GM18502 (cell line): ENCODE measurements around the gene SLFN12L.
"Not testable (repeated sequence)": the region's sequence is repeated elsewhere in the genome, so short reads cannot be mapped to it uniquely, and the experiment has no call there.

Experiments
- ATAC-seq: cut with Tn5 transposase; IDR thresholded peaks from one replicate; pipeline ENCODE4 v1.9.1; 2021; ENCODE audit warnings: mild to moderate bottlenecking; ENCODE audit not compliant: unreplicated experiment, poor library complexity

SLFN12L gene

DNA sequence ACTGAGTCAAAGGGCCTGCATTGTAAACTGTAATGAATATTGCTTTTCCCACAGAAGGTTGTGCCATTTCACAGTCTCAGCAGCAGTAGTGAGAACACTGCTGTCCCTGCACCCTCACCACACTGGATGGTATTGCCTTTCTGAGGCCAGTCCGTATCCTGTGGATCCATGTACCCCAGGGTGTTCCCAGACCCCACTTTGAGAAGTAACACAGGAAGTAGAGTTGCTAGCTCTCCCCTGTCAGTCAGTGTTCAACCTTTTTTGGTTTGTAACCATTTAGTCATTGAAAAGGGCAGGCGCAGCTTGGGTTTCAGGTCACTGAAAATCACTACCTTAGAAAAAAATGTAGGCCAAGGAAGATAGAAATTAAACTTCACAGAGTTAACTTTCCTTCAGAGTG lies 37.9 kb downstream of the SLFN12L start:
- no peak for ATAC-seq

DNA sequence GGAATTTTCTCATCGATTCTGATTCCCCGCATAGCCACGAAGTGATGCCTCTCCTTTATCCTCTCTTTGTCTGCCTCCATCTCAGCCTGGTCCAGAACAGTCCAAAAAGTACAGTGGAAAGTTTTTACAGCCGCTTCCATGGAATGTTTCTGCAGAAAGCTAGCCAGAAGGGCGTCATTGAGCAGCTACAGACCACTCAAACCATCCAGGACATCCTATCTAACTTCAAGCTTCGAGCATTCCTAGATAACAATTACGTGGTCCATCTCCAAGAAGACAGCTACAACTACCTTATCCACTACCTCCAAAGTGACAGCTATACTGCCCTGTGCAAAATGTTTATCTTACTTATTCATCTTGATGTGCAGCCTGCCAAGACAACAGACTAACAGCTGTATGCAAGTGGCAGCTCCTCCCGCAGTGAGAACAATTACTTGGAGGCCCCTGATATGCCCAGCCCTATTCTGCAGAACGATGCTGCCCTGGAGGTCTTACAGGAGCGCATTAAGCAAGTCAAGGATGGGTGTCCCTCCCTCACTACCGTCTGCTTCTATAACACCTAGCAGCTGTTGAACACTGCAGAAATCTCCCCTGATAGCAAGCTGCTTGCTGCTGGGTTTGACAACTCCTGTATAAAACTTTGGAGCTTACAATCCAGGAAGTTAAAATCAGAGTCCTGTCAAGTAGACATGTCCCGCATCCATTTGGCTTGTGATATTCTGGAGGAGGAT lies 38.9 kb downstream of the SLFN12L start:
- ATAC-seq: no peak

DNA sequence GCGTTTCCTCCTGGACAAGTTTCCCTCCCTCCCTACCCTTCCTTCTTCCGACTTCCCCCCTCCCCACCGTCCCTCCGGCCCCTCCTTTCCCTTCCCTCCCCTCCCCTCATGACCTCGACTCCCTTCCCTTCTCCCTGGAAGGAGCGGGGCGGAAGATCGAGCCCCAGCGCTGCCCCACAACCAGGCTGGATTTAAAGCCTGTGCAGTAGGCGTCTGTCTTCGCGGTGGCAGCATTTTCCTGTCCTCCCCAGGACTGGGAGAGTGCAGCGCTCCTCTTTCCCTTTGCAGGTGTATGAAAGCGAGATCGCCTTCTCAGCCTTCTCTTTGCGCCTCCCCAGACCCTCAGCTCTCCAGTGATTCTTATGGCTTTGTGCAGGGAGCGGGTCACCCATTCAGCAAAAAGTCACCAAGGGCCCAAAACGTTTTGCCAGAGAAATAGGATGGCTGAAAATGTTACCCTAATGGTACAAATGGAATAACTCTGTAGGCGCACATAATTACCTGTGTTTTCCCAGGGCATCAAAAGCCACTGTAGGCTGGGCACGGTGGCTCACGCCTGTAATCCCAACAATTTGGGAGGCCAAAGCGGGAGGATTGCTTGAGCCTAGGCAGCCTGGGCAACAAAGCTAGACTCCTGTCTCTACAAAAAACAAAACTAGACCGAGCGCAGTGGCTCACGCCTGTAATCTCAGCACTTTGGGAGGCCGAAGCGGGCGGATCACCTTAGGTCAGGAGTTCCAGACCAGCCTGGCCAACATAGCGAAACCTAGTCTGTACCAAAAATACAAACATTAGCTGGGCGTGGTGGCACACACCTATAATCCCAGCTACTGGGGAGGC lies 40.8 kb downstream of the SLFN12L start:
- no peak for ATAC-seq

DNA sequence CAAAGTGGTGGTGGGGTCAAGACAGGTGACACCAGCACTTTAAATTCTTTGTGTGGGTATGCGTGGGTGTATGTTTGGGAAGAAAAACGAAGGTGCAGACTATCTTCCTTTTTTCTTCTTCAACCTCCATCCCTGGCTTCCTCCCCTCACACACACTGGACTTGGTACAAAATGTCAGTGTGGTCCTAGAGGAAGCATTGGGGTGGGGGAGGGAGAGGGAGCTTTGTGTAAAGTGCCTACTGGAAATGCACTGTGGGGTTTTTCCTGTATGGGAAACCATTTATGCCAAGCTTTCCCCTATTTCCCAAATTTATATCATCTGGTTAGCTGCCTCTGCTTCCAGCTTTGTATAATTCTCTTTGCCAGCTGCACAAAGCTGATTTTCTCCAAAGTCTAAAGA lies 44.4 kb downstream of the SLFN12L start:
- ATAC-seq: no peak

DNA sequence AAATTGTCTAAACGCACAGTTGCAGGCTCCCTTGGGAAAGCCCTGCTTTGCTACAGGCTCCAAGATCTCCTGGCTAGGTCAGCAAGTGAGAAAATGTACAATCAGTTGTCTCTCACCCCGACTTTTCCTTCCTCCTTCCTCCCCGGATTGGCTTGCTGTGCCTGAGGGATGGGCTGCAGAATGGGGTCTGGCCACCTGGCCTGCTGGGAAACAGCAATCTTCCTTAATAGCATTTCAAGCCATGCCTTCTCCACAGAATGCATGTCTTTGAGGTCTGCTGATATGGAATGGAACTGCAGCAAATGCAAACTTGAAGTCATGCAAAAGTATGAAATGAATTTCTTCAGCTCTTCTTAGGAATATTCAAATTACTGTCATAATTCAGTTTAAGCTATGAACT lies 46.1 kb downstream of the SLFN12L start:
- no peak for ATAC-seq

DNA sequence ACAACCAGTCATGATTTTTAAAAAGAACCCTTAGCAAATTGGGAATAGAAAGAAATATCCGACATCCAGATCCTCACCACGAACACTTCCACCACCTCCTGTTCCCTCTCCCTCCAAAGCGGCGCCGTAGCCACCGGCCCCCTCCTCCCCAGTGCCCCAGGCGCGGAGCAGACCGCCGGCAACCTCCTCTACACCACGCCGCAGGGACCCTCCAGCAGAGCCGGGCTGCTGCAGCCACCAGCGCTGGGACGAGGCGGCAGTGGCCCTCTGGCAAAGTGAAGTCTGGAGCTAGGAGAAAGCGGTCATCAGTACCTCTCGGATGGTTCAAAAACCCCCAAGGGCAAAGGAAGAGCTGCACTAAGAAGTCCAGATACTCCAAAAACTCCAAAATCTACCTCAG lies 47.5 kb downstream of the SLFN12L start:
- ATAC-seq: no peak

DNA sequence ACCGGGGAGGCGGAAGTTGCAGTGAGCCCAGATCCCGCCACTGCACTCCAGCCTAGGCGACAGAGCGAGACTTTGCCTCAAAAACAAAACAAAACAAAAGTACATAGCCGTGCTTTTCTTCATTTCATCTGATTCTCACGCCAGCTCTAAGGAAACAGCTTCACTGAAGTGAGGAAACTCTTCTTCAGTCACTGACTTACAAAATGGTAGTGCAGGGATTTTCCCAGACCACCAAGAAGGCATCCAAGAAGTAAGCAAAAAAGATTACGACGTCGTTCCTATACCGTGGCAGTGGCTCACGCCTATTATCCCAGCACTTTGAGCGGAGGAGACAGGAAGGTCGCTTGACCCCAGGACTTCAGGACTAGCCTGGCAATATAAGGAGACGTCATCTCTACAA lies 48.5 kb downstream of the SLFN12L start:
- ATAC-seq: no peak

DNA sequence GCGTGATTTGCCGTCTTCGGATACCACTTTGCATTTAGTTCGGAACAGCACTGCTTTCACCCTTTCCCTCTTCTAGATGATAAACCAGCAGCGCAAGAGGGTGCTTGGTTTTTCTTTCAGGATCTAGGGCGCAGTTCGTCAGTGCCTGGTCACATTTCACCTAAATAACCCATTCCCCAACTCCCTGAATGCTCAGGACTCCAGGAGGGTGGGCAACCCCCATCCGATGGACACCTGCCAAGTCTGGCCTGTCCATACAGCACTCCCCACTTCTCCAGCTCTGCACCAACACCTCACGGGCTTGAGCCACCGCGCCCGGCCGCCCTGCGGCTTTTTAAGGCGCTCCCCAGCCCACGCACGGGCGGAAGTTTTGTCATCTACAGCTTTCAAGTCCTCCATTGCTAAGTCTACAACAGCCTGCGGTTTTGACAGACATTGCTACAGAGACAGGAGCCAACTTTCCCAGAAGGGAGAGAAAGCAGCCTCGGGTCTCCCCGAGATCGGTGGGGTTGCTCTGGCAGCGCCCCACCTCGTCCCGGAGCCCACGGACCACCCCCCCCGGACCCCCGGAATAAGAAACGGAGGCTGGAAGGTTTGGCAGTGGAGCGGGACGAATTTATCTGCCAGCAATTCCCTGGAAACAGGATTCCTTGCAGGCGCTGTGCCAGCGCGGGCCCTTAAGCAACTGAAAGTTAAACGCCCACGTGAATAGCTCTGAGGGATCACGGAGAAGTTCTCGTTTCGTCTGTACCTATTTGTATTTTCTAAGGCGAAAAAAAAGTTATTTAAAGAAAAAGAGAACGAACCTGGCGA lies 50.4 kb downstream of the SLFN12L start:
- ATAC-seq: no peak

DNA sequence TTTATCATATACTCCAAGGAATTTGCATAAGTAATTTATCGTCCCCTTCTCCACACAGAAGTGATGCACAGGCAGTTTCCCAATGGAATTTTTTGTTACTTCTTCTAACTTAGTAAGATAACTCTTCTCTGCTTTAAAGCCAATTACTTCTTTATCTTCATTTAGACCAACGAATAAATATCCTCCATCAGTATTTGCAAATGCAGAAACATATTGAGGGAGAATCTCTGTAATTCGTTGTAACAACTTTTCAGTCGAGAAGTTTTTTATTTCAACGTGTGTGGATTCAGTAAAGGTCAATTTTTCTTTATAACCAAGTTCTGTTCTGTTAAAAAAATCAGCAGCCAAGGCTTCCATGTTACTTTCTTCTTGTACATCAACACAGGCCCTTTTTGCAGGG lies 58.2 kb downstream of the SLFN12L start:
- no peak for ATAC-seq

DNA sequence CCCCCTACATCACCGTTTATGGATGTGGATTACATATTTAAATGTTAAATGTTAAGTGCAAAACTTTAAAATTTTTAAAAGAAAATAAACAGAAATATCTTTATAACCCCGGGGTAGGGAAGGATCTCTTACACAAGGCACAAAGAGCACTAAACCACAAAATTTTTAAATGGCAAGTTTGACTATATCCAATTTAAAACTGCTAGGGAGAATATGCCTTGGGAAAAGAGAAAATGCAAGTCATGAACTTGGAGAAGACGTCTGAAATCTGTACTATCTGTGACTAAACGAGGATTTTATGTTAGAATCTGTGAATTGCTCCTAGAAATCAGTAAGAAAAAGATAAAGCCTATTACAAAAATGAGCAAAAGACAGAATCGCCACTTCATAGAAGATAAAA lies 60.2 kb downstream of the SLFN12L start:
- no peak for ATAC-seq

DNA sequence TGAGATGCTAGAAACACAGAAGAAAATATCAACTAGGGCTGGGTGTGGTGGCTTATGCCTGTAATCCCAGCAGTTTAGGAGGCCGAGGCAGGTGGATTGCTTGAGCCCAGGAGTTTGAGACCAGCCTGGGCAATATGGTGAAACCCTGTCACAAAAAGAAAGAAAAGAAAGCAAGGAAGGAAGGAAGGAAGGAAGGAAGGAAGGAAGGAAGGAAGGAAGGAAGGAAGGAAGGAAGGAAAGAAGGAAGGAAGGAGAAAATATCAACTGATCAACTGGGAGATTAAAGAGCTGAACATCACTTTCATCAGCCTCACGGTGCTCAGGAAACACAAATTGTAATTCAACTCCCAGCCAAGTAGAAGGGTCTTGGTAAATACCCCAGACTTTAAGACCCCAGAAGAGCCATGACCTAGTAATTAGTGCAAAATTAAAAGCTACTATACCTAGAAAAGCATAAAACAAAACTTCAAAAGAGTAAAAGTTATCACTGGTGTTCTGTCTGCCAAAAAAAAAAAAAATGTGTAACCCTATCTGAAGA lies 61.1 kb downstream of the SLFN12L start:
- ATAC-seq: no peak

DNA sequence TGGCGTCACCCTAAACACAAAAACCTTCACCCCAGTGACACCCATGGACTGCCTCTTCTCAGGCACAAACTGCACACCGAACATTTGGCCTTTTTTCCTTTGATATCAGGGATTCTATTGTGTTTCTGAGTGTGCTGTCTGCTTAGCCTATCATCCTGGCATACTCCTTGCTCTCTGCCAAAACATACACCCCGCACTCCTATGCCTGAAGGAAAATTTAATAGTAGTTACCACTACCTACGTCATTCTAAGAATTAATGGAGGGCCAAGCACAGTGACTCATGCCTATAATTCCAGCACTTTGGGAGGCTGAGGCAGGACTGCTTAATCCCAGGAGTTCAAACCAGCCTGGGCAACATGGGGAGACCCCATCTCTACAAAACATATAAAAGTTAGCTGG lies 69.0 kb downstream of the SLFN12L start:
- no peak for ATAC-seq

DNA sequence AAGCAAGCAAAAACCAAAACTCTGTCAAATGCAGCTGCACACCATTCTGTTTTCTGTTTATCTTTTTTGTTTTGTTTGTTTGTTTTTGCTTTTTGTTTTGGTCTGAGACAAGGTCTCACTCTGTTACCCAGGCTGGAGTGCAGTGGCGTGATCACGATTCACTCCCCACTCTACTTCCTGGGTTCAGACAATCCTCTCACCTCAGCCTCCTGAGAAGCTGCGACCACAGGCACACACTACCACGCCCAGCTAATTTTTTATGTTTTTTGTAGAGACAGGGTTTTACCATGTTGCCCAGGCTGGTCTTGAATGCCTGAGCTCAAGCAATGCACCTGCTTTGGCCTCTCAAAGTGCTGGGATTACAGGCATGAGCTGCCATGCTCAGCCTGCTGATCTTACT lies 69.7 kb downstream of the SLFN12L start:
- no peak for ATAC-seq

DNA sequence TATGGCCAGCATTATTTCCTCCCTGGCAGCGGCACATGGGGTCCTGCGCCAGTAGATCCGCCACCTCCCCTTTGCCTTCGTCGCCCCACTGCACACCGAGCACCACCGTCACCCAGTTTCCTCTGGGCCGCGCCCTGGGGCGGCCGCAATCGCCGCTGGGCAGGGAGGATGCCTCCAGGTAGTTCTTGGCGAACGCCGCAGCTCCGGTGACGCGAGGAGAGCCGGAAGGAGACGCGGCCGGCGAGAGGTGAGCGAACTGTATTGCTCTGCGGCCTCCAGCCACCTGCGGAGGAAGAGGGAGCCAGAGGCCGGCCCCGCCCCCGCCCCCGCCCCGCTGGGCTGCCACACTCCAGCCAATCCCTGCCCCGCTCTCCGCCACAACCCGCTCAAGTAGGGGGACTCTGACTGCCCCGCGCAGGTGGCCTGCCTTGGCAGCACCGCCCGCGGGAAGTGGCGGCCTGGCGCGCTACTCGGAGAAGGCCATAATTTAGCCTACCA lies 77.1 kb downstream of the SLFN12L start:
- peak; percentile 71 for ATAC-seq

DNA sequence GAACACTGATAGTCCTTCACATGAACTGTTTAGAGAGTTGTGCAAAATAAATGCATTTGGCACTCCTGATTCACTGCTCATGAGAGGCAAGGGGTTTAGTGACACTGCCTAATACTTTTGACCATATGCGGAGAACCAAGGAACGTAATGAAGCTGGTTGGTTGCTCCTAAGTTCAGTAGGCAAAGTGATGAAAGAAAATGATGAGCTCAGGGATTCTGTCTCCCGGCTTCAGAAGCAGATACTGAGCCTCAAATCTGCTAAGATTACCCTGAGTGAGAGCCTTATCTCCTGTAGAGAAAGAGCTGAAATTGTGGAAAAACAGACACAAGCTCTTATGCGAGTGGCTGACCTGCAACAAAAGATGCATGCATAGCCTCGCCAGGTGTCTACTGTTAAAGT lies 83.4 kb downstream of the SLFN12L start:
- ATAC-seq: not testable (repeated sequence)

DNA sequence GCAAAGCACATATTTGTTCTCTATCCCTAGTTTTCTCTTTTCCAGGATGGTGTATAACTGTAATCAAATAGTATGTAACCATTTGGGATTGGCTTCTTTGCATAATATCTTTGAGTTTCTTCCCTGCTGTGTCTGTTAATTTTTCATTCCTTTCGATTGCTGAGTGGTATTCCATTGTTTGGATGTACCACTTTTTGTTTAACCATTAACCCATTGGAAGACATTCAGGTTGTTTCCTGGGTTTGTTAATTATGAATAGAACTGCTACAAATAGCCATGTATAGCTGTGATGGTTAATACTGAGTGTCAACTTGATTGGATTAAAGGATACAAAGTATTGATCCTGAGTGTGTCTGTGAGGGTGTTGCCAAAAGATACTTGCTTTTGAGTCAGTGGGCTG lies 84.3 kb downstream of the SLFN12L start:
- ATAC-seq: no peak

DNA sequence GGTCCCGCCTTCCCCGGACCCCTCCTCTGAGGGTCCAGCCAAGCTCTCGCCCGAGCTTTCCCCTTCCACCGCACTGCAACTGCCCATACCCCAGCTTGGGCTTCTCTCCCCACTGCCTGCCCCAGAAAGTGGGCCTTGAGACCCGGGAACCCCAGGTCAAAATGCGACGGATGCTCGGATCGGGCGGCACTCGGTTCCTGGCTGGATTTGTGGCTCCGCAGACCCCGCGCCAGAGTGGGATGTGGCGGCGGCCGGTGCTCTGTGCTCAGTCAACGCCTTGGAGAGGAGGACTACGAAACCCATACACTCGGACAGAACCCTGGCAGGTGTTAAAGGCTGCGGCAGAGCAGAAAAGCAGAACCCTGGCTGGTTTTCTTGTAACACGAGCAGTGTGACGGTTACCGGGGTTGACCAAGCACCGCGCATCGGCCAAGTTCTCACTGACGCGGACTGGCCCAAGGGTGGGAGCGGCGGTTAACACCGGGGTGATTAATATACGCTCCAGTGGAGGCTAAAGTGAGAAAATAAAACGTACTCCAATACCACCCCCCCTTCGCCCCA lies 88.0 kb downstream of the SLFN12L start:
- ATAC-seq: peak; percentile 32

DNA sequence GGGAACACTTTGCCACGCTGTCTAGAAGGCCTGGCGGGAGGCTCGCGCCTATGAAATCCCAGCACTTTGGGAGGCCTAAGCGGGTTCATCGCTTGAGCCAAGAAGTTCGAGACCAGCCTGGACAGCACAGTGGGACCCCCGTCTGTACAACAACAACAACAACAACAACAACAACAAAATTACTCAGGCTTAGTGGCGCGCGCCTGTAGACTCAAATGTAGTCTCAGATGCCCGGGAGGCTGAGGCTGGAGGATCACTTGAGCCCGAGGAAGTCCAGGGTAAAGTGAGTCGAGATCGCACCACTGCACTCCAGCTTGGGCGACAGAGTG lies 88.6 kb downstream of the SLFN12L start:
- ATAC-seq: peak; percentile 7

DNA sequence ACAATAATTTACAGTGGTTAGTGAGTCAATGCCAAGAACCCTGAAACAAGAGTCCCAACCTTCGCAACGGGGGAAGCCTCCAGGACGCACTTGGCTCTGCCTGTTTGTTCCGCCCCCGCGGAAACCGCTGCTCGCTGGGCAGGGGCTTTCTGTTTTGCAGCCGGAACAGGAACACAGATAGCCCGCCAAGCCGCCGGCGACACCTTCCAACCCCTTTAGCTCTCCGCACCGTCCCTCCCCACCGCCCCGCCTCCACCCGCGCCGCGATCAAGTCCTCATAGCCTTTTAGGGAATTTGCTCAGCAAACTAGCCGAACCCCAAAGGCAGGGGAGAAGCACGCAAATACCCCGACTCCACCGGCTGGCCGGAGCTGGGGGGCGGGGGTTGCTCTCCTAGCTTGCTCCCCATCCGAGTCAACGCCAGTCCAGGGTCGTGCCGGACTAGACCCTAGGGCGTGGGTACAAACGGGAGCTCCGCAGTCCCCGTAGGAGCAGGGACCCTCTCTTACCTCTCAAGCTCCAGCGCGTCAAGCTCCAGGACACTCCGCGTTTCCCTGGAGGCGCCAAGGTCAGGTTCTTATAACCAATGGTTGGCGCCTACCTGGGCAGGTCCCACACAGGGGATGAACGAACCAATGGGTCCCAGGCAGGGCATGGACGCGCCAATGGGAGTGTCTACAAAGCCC lies 89.1 kb downstream of the SLFN12L start, which contains the start of gene SLFN13:
Gene SLFN13 (minus strand): TSS at position 553 of the 685 bp plus-strand sequence. CDS start 3,086 bp downstream, outside the sequence.
- peak; percentile 82 for ATAC-seq

DNA sequence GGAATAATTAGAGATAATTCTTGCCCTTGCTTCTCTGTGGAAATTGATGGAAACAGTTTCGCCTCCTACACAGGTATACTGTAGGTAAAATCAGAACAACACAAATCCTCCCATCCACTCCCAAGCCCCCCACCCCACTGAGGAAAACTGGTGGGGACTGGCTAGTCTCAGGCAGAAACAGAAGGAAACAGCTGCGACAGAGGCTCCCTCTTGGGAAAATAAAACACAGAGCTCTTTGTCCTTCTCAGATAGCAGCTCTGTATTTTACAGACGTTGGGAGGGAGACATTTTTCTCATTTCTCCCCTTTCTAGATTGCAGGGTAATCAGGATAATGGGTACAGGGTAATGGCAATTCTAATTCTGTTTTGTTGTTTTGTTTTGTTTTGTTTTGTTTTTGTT lies 90.0 kb downstream of the SLFN12L start:
- no peak for ATAC-seq
